OCI-LY7 (cell line): Measurements from ENCODE around the gene RPRD2. TPM values are rescaled to one million over a fixed set of nuclear protein-coding genes. Genes with fewer than 3 reads are reported as not detected.

Experiments used
- BruUV-seq: library from RNA; stranded (reverse); fragments of 400-500 nt; replicated peaks from 2 replicates; lab custom pipeline; 2021; lab: Mats Ljungman, UMichigan
- CTCF ChIA-PET: fragments of 300-600 bp; sonication (Branson Sonifier 250); formaldehyde crosslinking; loops from one replicate; lab custom pipeline; 2022; ENCODE audit warnings: antibody characterized with exemption; ENCODE audit not compliant: unreplicated experiment; lab: Charles Lee
- POLR2A ChIA-PET: fragments of 300-600 bp; sonication (Branson Sonifier 250); formaldehyde crosslinking; loops from one replicate; lab custom pipeline; 2022; ENCODE audit warnings: antibody characterized with exemption; lab: Charles Lee
- DNase-seq: peaks from one replicate; pipeline ENCODE4 v3.0.0-alpha.2; 2015; ENCODE audit warnings: low spot score
- H2AFZ ChIP-seq: fragments of 200-600 bp; sonication (generic), shearing (Covaris generic); 2 replicates; pipeline ENCODE4 v1.6.1; 2014; ENCODE audit warnings: mild to moderate bottlenecking, antibody characterized with exemption, low read length, moderate library complexity
- H3K27ac ChIP-seq: fragments of 200-600 bp; sonication (generic); 2 replicates; pipeline ENCODE4 v1.5.1; 2014; ENCODE audit warnings: mixed run types, low read depth, mild to moderate bottlenecking, moderate library complexity, low read length, inconsistent platforms; ENCODE audit not compliant: poor library complexity, severe bottlenecking
- H3K36me3 ChIP-seq: fragments of 200-600 bp; sonication (generic); 2 replicates; pipeline ENCODE4 v1.6.1; 2014; ENCODE audit warnings: mild to moderate bottlenecking, antibody characterized with exemption, low read length, moderate library complexity, mixed read lengths; ENCODE audit not compliant: insufficient read depth
- H3K4me1 ChIP-seq: fragments of 200-600 bp; sonication (generic); 2 replicates; pipeline ENCODE4 v1.5.1; 2014; ENCODE audit warnings: mild to moderate bottlenecking, low read length; ENCODE audit not compliant: insufficient read depth, poor library complexity, severe bottlenecking
- H3K4me2 ChIP-seq: fragments of 200-600 bp; sonication (generic); 2 replicates; pipeline ENCODE4 v1.6.1; 2014; ENCODE audit warnings: mild to moderate bottlenecking, low read length
- H3K4me3 ChIP-seq: fragments of 200-600 bp; sonication (generic); 2 replicates; pipeline ENCODE4 v1.5.1; 2014; ENCODE audit warnings: mild to moderate bottlenecking, low read depth, low read length; ENCODE audit not compliant: poor library complexity, severe bottlenecking
- H3K79me2 ChIP-seq: fragments of 200-600 bp; sonication (generic); 2 replicates; pipeline ENCODE4 v1.6.1; 2016; ENCODE audit warnings: low read depth, mild to moderate bottlenecking, low read length, moderate library complexity, mixed read lengths; ENCODE audit not compliant: insufficient read depth
- H3K9me2 ChIP-seq: fragments of 200-600 bp; sonication (generic); 2 replicates; pipeline ENCODE4 v1.6.1; 2016; ENCODE audit warnings: mild to moderate bottlenecking, low read length, mixed read lengths; ENCODE audit not compliant: insufficient read depth
- H3K9me3 ChIP-seq: fragments of 200-600 bp; sonication (generic); 2 replicates; pipeline ENCODE4 v1.6.1; 2014; ENCODE audit warnings: mild to moderate bottlenecking, mixed run types, low read length, mixed read lengths
- H4K20me1 ChIP-seq: fragments of 200-600 bp; sonication (generic); 2 replicates; pipeline ENCODE4 v1.6.1; 2014; ENCODE audit warnings: mild to moderate bottlenecking, antibody characterized with exemption, low read length, moderate library complexity, mixed read lengths; ENCODE audit not compliant: insufficient read depth
- CTCF ChIP-seq: fragments of 200-600 bp; sonication (generic); conservative IDR thresholded peaks from 2 replicates; pipeline ENCODE4 v1.5.1; 2014; ENCODE audit warnings: mild to moderate bottlenecking, antibody characterized with exemption, low read length, moderate library complexity, mixed read lengths
- EZH2phosphoT487 ChIP-seq: fragments of 200-600 bp; sonication (generic); IDR thresholded peaks from 2 replicates; pipeline ENCODE4 v1.6.1; 2018; ENCODE audit warnings: low read depth, borderline replicate concordance, mild to moderate bottlenecking, mixed run types, antibody characterized with exemption, low read length, moderate library complexity, mixed read lengths
- intact Hi-C: fragments of 100-400 bp; cut with micrococcal nuclease; formaldehyde crosslinking; loops from one replicate; pipeline ENCODE4 v1.10.0; 2022; ENCODE audit not compliant: unreplicated experiment
- total RNA-seq, 2 experiments: library from RNA; depleted of rRNA in 1 of 2; stranded (reverse); fragments of >200 nt in 1 of 2; shearing (Covaris generic) in 1 of 2; gene quantifications; 2 replicates each; pipeline ENCODE4 v1.2.3, GENCODE V29; 2014 to 2022

Gene RPRD2
- total RNA-seq, 2 experiments from 2014 or later: 17.0 to 39.7 TPM

- intact Hi-C loops: loop anchor here (1.0 kb wide), 1 partner anchor 51 kb away; no protein-coding TSS in a partner anchor
- Histone ChIP-seq H3K27ac (peak within 1 kb of the TSS; percentile 29), H3K9me3 (no peaks in the 10 kb centered on the region), H2AFZ (peak within 1 kb of the TSS; percentile 70), H4K20me1 (no peaks in the 10 kb centered on the region), H3K79me2 (no peaks in the 10 kb centered on the region), H3K9me2 (no peaks in the 10 kb centered on the region), H3K36me3 (no peaks in the 10 kb centered on the region), H3K4me1 (peaks cover 29% of the 10 kb centered on the region), H3K4me2 (peak within 1 kb of the TSS; percentile 76), H3K4me3 (peak within 1 kb of the TSS; percentile 65)
- DNase-seq: peak; percentile 95
- TF ChIP-seq EZH2phosphoT487: no peak
- TF ChIP-seq CTCF: no peak
- BruUV-seq: no TSS peak
- ChIA-PET POLR2A (interaction anchor here (0.8 to 2.2 kb wide), 5 partner anchors 13 to 182 kb away, joined by 3 to 8 read pairs (median 4); partner anchors contain the start of genes GOLPH3L and TARS2), CTCF (interaction anchor here (0.6 to 1.2 kb wide), 2 partner anchors 10 to 45 kb away, joined by 4 read pairs; no protein-coding TSS in a partner anchor)
These were observed 151.5 kb downstream of the RPRD2 start, which contains the start of gene FALEC for GRCh38 chr1:150515328-150516049. Gene FALEC (plus strand): TSS chr1:150515752.

- intact Hi-C loops: loop anchor here (1.0 kb wide), 1 partner anchor 52 kb away; no protein-coding TSS in a partner anchor
- ChIA-PET CTCF (interaction anchor here (0.6 to 1.2 kb wide), 3 partner anchors 9 to 260 kb away, joined by 4 read pairs; no protein-coding TSS in a partner anchor), POLR2A (interaction anchor here (0.6 to 2.2 kb wide), 8 partner anchors 13 to 215 kb away, joined by 3 to 8 read pairs (median 4); partner anchors contain the start of genes GOLPH3L, RPRD2 and TARS2)
- BruUV-seq: no TSS peak
- Histone ChIP-seq H3K36me3 (no peaks in the 10 kb centered on the region), H3K4me1 (peaks cover 26% of the 10 kb centered on the region), H4K20me1 (no peaks in the 10 kb centered on the region), H3K9me2 (no peaks in the 10 kb centered on the region), H2AFZ (peak overlapping the region; percentile 70; the same call in 1 of the 2 replicates), H3K4me2 (peak overlapping the region; percentile 76), H3K79me2 (no peaks in the 10 kb centered on the region), H3K9me3 (no peaks in the 10 kb centered on the region), H3K27ac (peak overlapping the region; percentile 29), H3K4me3 (peak overlapping the region; percentile 65)
- TF ChIP-seq CTCF: no peak
- no peak for TF ChIP-seq EZH2phosphoT487
- peak; percentile 34 for DNase-seq
These were observed 152.2 kb downstream of the RPRD2 start for GRCh38 chr1:150516050-150516591.
